Measurements from ENCODE around the gene ZC3H18. TPM values are rescaled to one million over a fixed set of nuclear protein-coding genes. Genes with fewer than 3 reads are reported as not detected.

ZC3H18 gene
- polyA plus RNA-seq, 1 donor from 2014 or later, result 12.8 TPM

DNA sequence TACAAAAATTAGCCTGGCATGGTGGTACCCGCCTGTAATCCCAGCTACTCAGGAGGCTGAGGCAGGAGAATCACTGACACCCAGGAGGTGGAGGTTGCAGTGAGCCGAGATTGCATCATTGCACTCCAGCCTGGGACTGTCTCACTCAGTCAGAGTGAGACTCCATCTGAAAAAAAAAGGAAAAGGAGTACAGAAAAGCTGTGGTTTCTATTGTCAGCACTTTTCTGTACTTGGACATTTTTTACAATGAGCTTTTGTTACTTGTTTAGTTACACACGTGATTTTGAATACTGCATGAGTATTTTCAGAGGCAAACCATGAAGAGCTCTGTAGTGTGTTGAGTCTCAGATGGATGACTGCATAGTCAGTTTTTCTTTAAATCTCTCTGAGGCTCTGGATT, 26.3 kb downstream of the ZC3H18 start:
- H3K4me3 ChIP-seq (ENCODE audit: low read length), result no peak overlapping the region
- no peak overlapping the region for H3K9ac ChIP-seq (ENCODE audit: low read length)
- peaks cover 5% of the 10 kb centered on the region for H3K36me3 ChIP-seq (ENCODE audit: insufficient read depth, low read length)
- TF ChIP-seq POLR2AphosphoS5 (IDR thresholded peaks at IDR 0.05) (no peak), MXI1 (conservative IDR thresholded peaks at IDR 0.05; ENCODE audit: poor library complexity, severe bottlenecking) (no peak), REST (IDR thresholded peaks at IDR 0.05; ENCODE audit: borderline replicate concordance) (no peak), SMC3 (conservative IDR thresholded peaks at IDR 0.05; ENCODE audit: poor library complexity) (no peak), RAD21 (conservative IDR thresholded peaks at IDR 0.05) (no peak)
- H2AFZ ChIP-seq (ENCODE audit: low read depth, low read length), result no peak overlapping the region
- no peaks in the 10 kb centered on the region for H3K9me3 ChIP-seq (ENCODE audit: low read length)
- no peak overlapping the region for H3K27ac ChIP-seq (ENCODE audit: low read length)
- H3K79me2 ChIP-seq (replicated peaks; ENCODE audit: insufficient read depth, low read length), result peaks cover 4% of the 10 kb centered on the region
- no peaks in the 10 kb centered on the region for H3K9me2 ChIP-seq (ENCODE audit: insufficient read depth, low read length)
- no peaks in the 10 kb centered on the region for H3F3A ChIP-seq (ENCODE audit: insufficient read depth, low read length, poor library complexity, severe bottlenecking)
- no peaks in the 10 kb centered on the region for H4K20me1 ChIP-seq (ENCODE audit: insufficient read depth)
- H3K27me3 ChIP-seq (ENCODE audit: insufficient read depth, low read depth, low read length), result no peaks in the 10 kb centered on the region
- H3K4me2 ChIP-seq (ENCODE audit: low read length), result no peak overlapping the region

GRCh38 chr16:88597856-88598491, 27.8 kb downstream of the ZC3H18 start:
- H3K9me2 ChIP-seq (ENCODE audit: insufficient read depth, low read length), result no peaks in the 10 kb centered on the region
- H3K36me3 ChIP-seq (ENCODE audit: insufficient read depth, low read length), result peaks cover 5% of the 10 kb centered on the region
- H3F3A ChIP-seq (ENCODE audit: insufficient read depth, low read length, poor library complexity, severe bottlenecking), result no peaks in the 10 kb centered on the region
- H2AFZ ChIP-seq (ENCODE audit: low read depth, low read length), result no peak overlapping the region
- H4K20me1 ChIP-seq (ENCODE audit: insufficient read depth), result no peaks in the 10 kb centered on the region
- no peak overlapping the region for H3K27ac ChIP-seq (ENCODE audit: low read length)
- no peak overlapping the region for H3K4me2 ChIP-seq (ENCODE audit: low read length)
- H3K4me3 ChIP-seq (ENCODE audit: low read length), result no peak overlapping the region
- no peak for TF ChIP-seq TAF1 (IDR thresholded peaks at IDR 0.05; ENCODE audit: low read depth)
- H3K79me2 ChIP-seq (replicated peaks; ENCODE audit: insufficient read depth, low read length), result peaks cover 4% of the 10 kb centered on the region
- no peaks in the 10 kb centered on the region for H3K9me3 ChIP-seq (ENCODE audit: low read length)
- no peaks in the 10 kb centered on the region for H3K27me3 ChIP-seq (ENCODE audit: insufficient read depth, low read depth, low read length)
- no peak overlapping the region for H3K9ac ChIP-seq (ENCODE audit: low read length)

DNA sequence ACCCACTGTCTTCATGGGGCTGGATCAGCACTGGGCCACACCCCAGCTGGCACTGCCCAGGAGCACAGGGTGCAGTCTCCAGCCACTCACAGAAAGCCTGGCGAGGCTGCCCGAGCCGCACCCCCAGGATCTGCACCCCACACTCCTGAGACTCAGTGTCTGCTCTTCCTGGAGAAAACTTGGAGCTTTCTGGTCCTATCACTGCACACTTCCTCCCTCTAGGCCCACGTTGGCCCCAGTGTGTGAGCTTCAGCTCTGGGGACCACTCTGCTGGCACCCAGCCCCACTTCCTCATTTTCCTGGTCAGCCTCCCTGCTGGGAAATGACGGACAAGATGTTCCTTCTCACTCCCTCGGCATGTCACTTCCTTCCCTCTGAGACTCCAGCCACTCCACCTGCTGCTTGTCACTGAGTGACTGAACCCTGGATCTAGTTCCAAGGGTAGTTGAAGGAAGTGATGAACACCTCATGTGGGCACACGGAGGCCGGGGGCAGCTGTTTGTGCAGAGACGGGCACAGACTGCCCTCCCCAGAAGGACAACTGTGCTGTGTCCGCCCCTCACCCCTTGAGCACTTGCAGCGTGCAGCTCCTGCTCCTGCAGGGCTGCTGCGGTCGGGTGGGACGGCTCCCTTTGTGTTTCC, 29.0 kb downstream of the ZC3H18 start:
- H3K4me2 ChIP-seq (ENCODE audit: low read length), result no peak overlapping the region
- H3K36me3 ChIP-seq (ENCODE audit: insufficient read depth, low read length), result peaks cover 5% of the 10 kb centered on the region
- H3K79me2 ChIP-seq (replicated peaks; ENCODE audit: insufficient read depth, low read length), result peaks cover 4% of the 10 kb centered on the region
- H3F3A ChIP-seq (ENCODE audit: insufficient read depth, low read length, poor library complexity, severe bottlenecking), result no peaks in the 10 kb centered on the region
- H3K9me3 ChIP-seq (ENCODE audit: low read length), result no peaks in the 10 kb centered on the region
- no peaks in the 10 kb centered on the region for H3K27me3 ChIP-seq (ENCODE audit: insufficient read depth, low read depth, low read length)
- H3K9ac ChIP-seq (ENCODE audit: low read length), result no peak overlapping the region
- H4K20me1 ChIP-seq (ENCODE audit: insufficient read depth), result no peaks in the 10 kb centered on the region
- TF ChIP-seq TAF1 (IDR thresholded peaks at IDR 0.05; ENCODE audit: low read depth) (no peak), EZH2 (IDR thresholded peaks at IDR 0.05; ENCODE audit: borderline replicate concordance, insufficient read depth, low read length, poor library complexity, severe bottlenecking) (no peak), REST (IDR thresholded peaks at IDR 0.05; ENCODE audit: borderline replicate concordance) (no peak), POLR2AphosphoS5 (IDR thresholded peaks at IDR 0.05) (no peak), SMC3 (conservative IDR thresholded peaks at IDR 0.05; ENCODE audit: poor library complexity) (no peak), MXI1 (conservative IDR thresholded peaks at IDR 0.05; ENCODE audit: poor library complexity, severe bottlenecking) (no peak), RAD21 (conservative IDR thresholded peaks at IDR 0.05) (no peak), EP300 (conservative IDR thresholded peaks at IDR 0.05; ENCODE audit: poor library complexity, severe bottlenecking) (no peak)
- TF ChIP-seq, protein P1, sequence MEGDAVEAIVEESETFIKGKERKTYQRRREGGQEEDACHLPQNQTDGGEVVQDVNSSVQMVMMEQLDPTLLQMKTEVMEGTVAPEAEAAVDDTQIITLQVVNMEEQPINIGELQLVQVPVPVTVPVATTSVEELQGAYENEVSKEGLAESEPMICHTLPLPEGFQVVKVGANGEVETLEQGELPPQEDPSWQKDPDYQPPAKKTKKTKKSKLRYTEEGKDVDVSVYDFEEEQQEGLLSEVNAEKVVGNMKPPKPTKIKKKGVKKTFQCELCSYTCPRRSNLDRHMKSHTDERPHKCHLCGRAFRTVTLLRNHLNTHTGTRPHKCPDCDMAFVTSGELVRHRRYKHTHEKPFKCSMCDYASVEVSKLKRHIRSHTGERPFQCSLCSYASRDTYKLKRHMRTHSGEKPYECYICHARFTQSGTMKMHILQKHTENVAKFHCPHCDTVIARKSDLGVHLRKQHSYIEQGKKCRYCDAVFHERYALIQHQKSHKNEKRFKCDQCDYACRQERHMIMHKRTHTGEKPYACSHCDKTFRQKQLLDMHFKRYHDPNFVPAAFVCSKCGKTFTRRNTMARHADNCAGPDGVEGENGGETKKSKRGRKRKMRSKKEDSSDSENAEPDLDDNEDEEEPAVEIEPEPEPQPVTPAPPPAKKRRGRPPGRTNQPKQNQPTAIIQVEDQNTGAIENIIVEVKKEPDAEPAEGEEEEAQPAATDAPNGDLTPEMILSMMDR (IDR thresholded peaks at IDR 0.05; ENCODE audit: poor library complexity, severe bottlenecking), result no peak
- no peak overlapping the region for H3K27ac ChIP-seq (ENCODE audit: low read length)
- H2AFZ ChIP-seq (ENCODE audit: low read depth, low read length), result no peak overlapping the region
- no peaks in the 10 kb centered on the region for H3K9me2 ChIP-seq (ENCODE audit: insufficient read depth, low read length)
- no peak overlapping the region for H3K4me3 ChIP-seq (ENCODE audit: low read length)
